GM19468 (cell line): ENCODE results near the gene RAC3.

Source experiments
- ATAC-seq: cut with Tn5 transposase; IDR thresholded peaks from one replicate; pipeline ENCODE4 v1.9.1; 2021; ENCODE audit warnings: mild to moderate bottlenecking, moderate library complexity, moderate number of reproducible peaks; ENCODE audit not compliant: unreplicated experiment; ENCODE audit errors: extremely low read depth

RAC3 gene

DNA sequence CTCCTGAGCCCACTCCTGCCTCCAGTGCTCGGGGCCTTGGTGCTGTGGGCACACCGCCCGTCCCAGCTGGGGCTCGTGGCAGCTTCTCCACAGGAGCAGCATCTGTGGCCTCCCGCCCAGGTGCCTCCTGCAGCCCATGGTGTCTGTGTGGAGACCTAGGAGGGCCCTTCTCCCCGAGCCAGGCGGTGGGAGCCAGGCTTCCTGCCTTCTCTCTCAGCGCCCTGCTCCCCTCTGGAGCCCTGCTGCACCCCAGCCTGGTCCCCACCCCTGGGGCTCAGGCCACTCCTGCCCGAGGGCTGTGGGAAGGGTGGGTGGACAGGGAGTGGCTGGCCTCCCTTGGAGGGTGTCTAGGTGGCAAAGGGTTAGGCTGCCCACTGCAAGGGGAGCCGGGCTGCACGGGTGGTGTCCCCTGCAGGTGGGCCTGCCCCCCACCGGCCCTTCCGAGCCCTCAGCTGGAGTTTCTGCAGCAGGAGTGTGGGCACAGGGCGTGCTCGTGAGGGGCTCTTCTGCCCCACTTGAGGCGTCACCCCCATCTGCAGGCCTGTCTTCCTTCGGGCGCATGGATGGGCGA lies 19.8 kb upstream of the RAC3 start:
- no peak for ATAC-seq

DNA sequence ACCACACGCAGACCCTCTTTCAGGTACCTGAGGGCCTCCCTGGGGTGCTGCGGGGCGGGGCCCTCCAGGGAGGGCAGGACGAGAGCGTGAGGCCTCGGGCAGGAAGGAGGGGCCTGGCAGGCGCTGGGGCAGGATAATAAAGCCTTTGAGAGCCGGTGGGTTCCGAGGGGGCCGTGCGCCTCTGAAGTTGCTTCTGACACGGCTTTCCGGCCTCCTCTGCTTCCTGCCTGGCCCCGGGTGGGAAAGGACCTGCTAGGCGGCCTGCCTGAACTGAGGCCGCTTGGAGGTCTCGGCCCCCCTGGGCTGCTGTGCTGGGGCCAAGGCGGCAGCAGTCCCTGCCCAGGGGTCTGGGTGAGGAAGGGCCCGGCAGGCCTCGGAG lies 19.2 kb upstream of the RAC3 start:
- no peak for ATAC-seq

DNA sequence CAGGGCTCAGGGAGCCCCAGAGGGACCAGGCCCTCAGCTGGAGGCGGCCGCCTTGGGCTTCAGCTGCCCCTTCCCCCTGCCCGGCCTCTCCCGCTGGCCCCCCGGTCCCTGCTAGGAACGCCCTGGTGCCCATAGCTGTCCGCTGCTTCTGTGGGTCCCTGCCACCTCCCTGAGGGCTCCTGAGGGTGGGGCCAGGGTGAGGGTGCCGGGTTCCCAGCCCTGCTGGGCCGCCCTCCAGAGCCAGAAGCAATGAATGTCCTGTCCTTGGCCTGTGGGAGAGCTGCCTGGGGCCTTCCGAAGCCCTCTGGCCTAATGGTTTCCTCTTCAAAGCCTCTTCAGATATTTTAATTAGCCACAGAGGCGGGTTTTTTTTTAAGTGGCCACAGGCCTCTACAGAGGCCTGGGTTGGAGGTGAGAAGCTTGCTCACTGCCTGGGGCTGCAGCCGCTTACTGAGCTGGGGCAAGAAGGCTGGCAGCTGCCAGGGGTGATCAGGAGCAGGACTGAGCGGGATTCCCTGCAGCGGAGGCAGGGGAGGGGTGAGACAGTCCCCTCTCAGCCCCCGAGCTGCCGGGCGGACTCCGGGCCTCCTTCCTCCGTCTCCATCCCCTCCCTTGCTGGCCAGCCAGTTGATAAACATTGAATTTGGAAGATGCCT lies 18.7 kb upstream of the RAC3 start:
- no peak for ATAC-seq

DNA sequence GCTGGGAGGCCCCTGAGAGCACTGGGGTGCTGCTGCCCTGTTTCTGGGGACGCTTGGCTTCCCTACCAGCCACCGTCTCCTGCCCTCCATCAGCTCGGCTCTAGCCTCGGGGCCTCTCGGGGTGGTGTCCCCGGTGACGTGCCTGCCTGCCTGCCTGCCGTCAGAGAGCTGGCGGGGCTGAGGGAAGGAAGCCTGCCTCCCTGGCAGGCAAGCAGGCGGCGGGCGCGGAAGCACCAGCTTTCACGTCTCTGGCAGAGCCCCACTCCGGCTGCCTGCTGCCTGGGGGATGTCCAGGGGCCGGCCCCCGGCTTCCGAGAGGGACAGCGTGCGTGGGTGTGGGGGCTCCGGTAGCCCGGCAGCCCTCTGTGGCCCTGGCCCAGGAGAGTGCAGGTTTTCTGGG lies 18.1 kb upstream of the RAC3 start:
- ATAC-seq, result no peak

DNA sequence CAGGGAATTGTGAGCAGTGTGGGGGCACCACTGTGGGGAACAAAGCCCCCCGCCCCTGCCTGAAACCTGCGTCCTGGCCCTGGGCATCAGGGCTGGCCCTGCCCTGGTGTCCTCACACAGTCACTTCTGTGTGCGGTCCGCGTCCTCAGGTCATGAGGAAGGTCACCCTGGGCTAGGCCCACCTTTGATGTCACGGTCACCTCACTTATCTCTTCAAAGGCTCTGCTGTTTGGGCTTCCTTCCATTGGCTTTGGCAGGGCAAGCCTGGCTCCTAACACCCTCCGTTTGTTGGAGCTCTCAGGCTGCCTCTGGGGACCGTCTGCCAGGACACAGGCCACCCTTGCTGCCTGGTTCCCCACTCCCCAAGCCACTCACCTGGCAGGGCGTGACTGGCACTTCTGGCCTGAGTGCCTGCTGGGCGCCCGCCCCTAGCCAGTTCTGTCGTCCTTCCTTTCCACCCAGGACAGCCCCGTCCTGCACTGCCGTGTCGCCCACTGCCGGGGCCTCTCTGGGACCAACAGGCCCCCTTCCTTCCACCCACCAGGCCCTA lies 17.6 kb upstream of the RAC3 start:
- no peak for ATAC-seq

DNA sequence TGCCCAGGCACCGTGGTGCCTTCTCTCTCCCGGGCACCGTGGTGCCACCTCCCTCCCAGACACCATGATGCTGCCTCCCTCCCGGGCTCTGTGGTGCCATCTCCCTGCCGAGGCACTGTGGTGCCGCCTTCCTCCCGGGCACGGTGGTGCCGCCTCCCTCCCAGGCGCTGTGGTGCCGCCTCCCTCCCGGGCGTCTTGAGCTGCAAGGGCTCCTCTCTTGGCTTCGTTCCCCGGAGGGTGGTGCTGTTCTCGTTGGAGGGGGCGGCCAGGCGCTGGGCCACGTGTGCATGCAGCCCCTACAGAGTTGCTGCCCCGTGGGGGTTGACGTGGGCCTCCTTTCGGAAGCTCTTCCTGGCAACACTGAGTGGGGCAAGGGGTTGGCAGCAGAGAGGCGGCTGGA lies 17.0 kb upstream of the RAC3 start:
- no peak for ATAC-seq

DNA sequence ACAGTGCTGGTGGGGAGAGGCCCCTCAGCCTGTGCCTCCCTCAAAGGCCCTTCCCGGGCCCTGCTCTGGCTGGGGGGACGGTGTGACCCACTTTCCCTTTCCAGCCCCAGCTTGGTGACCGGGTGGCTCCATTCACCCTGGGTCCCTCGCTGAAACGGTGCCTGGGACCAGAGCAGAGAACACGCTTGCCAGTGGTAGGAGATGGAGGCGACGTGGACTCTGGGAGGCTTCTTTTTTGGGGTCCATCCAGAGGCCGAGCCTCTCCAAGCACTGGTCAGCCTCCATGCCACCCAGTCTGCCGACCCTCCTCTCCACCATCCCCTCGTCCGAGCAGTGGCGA lies 16.5 kb upstream of the RAC3 start:
- no peak for ATAC-seq

DNA sequence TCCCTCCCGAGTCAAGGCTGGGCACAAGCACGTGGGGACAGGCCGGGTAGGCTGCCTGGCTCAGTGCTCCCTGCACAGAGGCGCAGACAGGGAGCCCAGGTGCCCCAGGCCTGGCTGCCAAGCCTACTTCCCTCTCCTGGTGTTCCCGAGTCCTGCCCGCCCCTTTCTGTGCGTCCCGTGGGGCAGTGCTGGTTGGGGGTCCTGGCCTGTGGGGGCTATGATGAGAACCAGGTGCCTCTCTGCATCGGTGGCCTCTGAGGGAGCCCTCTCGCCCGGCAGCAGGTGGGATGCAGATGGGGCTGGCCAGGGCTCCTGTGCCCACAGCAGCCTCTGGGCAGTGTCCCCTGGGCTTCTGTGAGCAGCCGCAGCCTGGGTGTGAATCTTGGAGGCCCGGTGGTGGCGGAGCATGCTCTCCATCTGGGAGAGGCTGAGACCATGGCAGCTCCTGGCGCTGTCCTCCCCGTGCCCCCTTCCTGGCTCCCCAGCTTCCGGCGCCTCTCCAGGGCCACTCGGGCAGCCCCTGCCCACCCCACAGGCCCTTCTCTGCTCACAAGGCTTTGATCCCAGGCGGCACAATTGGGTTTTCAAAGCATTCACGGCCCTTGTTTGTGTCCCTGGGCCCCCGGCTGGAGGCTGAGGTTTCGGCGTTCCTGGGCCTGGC lies 16.0 kb upstream of the RAC3 start:
- no peak for ATAC-seq

DNA sequence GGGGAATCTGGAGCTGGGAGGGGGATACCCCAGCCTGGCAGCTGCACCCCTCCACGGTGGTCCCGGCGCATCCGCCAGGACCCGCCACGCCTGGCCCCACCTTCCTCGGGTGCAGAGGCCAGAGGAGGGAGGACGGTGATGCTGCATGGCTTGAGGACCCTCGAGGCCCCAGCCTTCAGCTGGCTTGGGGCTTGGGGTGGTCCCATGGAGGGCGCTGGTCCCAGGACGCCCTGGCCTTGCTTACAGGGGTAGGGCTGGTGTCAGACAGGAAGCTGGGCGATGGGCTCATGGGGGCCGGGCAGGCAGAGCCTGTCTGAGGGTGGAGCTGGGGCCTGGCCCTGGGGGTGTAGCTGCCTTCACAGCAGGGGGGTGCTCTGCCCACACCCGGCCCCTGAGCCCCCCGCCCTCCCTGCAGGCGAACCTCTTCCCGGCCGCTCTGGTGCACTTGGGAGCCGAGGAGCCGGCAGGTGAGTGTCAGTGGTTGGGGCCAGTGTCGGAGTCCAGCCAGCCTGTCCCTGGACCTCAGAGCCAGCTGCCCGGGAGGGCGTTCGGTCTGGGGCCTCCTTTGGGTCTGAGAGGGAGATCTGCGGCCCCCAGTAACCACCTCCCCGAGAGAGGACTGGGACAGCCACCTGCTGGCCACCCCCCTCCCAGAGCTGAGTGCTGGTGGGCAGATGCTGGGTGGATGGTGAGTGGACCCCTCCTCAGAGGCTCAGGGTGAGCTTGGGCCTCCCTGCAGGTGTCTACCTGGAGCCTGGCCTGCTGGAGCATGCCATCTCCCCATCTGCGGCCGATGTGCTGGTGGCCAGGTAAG lies 15.2 kb upstream of the RAC3 start:
- ATAC-seq, result no peak

DNA sequence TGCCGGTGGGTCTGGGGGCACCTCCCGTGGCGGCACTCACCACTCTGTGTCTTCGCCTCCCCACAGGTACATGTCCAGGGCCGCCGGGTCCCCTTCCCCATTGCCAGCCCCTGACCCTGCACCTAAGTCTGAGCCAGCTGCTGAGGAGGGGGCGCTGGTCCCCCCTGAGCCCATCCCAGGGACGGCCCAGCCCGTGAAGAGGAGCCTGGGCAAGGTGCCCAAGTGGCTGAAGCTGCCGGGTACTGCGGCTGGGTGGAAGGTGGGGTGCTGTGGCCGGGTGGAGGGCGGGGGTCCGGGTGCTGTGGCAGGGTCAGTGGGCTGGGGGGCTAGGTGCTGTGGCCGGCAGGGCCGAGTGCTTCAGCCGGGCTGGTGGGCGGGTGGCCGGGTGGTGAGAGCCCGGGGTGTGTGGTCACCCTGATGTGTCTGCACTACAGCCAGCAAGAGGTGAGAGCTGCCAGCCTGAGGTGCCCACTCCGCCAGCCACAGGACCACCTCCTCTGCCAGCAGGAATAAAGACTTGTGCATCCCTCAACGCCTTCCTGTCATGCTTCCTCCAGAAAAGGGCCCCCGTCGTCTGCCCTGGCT lies 14.5 kb upstream of the RAC3 start:
- no peak for ATAC-seq

DNA sequence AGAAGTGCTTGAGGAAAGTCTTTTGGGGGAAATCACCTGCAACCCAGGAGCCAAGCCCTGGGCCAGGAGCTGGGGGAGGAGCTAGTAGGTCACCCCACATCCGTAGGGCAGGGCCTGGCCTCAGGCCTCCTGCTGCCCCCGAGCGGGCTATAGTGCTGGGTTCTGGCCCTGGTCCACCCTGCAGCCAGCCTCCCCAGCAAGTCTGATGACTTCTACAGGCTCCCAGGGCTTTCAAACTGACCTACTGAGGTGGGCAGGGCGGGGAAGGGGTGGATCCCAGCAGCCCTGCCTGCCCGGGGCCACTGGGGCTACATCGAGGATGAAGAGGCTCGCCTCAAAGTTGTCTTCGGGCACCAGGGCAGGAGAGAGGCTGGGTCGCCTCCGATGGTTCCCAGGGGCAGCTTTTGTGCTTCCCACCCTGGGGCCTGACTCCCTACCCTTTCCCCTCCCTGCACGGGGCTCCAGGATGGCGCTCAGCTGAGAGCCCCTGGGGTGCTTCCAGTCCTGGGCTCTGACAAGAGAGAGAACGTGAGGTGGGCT lies 13.8 kb upstream of the RAC3 start:
- ATAC-seq, result no peak

DNA sequence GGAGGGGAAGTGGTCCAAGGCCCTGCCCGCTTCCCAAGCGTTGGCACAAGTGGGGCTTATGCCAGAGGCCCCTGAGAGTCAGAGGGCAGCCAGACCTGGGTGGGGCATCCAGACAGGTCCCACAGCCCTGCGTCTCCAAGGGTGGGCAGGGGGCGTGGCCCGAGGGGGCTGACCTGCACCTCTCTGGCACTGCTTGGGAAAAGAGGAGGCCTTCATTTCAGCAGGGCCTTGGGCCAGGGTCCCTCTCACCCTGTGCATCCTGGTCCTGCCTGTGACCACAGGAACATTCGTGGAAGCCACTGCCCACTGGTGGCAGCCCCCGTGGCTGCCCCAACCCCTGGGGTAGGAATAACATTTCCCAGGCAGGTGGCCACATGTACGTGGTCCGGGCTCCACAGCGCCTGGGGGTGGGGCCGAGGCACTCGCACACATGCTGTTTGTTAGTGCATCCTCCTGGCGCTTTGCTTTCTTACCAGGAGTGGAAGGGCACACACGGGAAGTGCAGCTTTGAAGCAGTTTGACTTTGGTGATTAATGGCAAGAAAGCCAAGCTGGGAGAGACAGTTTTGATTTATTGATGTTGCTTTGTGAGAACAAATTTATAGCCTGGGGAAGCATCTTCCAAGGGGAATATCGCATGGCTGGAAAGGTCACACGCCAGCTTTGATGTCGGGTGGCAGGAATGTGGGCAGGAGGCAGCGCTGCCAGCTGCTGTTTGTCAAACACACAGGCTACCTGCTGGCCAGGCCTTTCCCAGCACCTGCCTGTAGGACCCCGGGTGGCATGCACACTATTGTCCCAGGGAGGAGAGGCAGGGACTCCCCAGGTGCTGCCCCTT lies 13.1 kb upstream of the RAC3 start:
- no peak for ATAC-seq

DNA sequence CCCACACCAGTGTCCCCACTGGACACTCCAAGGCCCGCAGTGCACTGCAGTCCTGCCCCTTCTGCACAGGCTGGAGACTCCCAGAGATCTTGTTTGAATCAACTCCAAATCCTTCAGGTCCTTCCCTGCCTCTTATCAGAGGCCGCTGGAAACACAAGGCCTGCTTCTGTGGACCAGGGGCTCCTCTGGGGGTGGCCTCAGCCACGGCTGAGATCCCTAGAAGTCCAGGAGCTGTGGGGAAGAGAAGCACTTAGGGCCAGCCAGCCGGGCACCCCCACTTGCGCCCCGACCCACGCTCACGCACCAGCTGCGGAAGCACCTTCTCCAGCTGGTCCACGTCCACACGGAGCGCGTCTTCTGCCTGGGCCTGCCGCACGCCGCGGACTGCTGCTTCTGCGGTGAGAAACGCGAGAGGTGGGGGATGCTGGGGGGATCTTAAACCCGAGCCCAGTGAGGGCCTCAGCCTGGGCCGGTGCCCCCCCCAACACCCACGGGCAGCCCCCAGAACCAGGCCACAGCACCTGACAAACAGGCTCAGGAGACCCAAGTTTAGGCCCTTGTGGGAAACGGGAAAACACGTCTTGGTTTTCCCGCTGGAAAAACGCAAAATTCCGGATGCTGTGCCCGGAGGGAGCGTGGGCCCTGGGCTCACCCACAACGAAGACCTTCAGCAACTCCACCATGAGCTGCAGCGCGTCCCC lies 12.3 kb upstream of the RAC3 start:
- no peak for ATAC-seq

DNA sequence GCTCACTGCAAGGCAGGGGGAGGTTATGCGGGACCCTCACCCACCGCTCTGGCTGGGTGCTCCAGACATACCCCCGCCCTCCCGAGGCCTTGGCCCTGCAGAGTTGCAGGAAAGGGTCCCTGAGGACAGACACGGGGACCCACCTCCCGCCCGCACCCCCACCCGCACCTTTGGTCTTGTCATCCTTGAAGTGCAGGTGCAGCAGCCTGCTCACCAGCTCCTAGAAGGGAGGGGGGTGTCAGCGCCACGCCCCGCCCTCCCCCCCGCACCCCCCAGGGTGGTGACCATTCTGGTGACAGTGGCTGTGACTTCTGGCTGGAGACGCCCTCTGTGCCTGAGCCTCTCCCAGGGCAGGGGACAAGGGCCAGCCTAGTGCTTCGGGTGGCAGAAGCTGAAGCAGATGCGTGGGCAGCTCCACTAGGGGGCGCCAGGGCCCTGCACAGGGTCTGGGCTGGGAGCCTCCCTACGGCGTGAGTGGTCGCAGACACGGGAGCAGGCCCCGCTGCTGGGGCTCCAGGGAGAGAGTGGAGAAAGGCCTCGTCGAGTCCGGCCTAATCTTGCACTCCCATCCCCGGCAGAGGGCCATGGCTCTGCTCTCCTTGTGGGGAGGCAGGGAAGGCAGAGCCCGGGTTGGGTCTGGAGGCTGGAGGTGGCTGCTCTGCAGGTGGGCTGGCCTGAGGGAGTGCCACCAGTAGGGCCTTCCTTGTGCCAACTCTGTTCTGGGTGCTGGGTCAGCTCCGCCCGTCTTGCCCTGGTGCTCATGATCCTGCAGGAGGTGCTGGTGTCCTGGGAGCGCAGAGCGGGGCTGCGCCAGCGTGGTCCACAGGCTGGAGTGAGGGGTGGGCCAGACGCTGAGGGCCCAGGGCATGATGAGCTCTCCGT lies 11.5 kb upstream of the RAC3 start:
- no peak for ATAC-seq

DNA sequence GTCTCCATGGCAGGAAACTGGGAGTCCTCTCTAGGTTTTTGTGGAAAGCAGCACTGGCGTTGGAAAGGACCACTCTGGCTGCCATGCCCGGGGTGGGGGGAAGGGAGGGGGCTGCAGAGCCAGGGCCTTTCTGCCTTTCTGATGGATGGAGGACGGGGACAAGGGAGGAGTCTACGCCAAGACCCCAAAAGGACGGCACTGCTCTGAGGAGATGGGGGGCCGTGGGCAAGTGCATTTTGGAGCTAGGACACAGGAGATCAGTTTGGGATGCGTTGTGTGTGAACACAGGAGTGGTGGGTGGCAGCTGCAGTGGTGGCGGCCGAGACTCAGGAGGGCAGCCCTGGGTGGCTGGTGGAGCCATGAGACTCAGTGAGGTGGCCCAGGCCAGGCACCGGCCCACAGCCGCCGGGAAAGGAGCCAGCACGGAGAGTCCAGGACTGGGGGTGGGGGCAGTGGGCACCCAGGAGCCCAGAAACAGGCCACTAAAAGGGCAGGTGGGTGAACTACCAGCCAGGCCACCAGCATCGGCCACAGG lies 10.8 kb upstream of the RAC3 start:
- ATAC-seq, result no peak

DNA sequence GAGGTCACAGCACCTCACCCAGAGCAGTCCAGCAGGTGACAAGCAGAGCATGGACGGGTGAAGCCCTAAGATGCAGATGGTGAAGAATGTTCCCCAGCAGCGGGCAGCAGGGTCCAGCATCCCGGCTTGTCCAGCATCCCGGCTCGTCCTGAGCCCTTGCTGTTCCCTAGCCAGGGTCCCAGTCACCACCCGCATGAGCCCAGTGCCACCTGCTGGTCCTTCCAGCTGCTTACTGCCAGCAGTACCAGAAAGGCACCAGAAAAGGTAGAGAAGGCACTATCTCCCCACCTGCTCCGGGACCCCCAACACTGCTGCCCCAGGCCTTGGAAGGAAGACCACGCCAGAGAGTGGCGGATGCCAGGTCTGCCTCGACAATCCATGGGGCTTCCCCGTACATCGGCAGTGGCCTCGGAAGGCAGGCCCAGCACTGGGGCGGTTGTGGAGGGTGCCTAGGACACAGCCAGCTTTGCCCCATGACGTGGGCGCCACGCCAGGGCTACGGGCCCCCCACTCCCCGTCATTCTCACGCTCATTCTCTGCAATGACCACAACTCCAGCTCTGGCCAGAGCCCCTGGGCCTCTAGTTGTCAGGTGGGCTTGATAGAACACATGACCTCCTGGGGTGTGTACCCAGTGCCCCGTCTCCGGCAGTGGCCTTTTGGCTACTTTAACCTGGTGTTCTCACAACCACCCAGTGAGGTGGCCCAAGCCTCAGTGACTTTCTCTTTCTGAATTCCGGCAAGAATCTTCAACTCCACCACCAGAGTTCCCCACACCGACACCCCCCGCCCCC lies 10.2 kb upstream of the RAC3 start:
- no peak for ATAC-seq

DNA sequence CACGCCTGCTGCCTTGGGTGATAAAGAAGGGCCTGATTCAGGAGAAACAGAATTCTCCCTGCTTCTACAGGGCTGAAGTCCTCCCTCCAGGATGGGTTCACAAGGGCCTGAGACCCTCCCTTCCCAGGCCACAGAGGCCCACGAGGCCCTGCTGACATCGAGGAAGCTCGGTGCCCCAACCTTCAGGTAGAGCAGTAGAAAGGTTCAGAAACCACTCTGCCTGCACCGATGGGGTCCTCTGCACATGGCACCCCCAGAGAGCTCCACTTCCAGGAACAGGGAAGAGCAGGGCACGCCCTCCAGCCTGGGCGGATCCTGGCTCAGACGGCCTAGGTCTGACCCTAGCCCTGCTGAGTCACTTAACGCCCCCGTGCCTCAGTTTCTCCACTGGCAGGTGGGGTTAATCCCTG lies 9.6 kb upstream of the RAC3 start:
- no peak for ATAC-seq
